ENCODE results near the gene MED9.

The MED9 gene

GRCh38 chr17:17505151-17505550 lies 28.4 kb downstream of the MED9 start:
- DNase-seq (ENCODE audit: low spot score), result no peak

- no peak for DNase-seq (ENCODE audit: low spot score)
Observed at GRCh38 chr17:17505610-17506171, 28.9 kb downstream of the MED9 start.

- DNase-seq (ENCODE audit: low spot score), result no peak
Observed at GRCh38 chr17:17506181-17506741, 29.5 kb downstream of the MED9 start.

DNA sequence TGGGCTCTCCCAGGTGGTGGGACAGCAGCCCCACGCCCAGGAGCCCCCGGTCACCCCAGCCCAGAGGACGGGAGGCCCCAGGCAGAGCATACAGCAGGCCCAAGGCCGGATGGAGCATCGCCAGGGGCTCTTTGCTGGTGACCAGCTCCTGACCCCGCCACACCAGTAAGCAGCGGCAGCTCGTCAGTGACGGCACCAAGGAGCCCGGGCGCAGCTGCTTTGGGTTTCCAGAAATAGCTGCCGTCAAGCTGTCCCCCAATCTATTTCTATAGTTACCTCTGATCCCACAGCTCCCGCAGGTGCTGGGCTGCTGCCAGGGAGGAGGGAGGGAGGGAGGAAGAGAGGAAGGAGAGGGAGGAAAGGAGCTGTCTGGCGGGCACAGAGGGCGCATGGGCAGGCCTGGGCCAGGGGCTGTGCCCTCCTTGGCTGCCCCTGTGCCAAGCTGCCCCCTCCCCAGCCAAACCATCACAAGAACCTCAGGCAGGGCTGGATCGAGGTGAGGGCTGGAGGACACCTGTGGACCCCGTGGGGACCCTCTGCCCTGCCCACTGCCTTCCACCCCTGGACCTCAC lies 30.2 kb downstream of the MED9 start:
- DNase-seq (ENCODE audit: low spot score), result no peak

- DNase-seq (ENCODE audit: low spot score), result no peak
Observed at GRCh38 chr17:17507465-17508011, 30.7 kb downstream of the MED9 start.

DNA sequence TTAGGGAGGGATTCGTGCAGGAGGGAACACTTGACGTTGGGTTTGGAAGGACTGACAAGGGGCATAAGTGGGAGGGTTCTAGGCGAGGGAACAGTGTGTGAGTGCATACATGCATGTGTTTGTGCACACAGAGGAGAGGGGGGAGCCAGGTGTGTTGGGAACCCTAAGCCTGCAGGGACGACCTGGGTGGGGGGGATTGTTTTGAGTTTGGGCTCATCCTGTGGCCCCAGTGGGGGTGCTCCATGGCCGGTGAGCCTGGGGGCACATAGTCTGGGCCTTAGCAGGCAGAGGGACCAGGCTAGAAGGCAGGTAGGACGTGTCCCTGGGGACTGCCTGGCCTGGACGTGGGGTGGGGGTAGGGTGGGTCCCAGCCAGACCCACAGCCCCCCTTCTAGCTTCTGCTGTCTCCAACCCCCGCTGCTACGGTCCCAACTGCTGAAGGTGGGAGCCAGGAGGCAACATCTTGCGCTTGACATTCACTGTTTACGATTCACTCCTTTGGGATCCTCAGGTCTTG lies 31.3 kb downstream of the MED9 start:
- no peak for DNase-seq (ENCODE audit: low spot score)

DNA sequence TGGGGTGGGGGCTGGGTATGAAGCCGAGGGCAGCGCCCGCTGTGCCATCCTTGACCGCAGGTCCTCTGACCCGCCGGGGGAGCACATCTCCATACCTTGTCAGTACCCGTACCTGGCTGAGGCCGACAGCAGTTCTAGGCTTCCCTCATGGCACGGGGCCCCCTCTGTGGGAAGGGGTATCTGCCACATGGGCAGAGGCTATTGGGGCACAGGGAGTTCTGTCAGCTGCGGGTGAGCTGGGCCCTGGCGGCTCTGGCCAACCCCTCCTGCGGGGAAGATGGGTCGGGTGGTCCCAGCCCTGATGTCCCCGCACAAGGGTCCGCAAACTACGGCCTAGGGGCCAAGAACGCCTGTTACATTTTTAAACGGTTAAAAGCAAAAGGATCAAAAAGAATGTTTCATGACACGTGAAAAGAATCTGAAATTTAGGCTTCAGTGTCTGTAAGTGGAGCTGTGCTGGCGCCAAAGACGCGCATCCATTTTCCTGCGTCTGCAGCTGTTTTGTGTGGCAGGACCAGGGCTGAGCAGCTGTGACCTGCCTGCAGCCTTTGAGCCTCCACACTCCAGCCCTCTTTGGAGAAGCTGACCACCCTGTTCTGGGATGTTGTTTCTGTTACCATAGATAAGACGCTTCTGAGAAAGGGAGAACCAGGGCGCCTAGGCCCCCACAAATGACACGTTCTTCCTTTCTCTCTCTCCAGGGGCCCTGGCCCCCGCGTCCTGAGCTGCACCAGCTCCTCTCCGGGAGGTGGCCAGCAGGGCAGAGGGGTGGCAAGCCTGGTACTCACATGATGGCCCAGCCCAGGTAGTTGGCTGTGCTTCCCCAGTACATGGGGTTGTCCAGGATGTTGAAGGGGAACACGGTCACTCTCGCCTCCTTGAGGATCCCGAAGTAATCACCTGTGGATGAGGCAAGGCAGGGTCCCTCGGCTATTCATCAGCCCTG lies 32.1 kb downstream of the MED9 start:
- DNase-seq (ENCODE audit: low spot score), result no peak

DNA sequence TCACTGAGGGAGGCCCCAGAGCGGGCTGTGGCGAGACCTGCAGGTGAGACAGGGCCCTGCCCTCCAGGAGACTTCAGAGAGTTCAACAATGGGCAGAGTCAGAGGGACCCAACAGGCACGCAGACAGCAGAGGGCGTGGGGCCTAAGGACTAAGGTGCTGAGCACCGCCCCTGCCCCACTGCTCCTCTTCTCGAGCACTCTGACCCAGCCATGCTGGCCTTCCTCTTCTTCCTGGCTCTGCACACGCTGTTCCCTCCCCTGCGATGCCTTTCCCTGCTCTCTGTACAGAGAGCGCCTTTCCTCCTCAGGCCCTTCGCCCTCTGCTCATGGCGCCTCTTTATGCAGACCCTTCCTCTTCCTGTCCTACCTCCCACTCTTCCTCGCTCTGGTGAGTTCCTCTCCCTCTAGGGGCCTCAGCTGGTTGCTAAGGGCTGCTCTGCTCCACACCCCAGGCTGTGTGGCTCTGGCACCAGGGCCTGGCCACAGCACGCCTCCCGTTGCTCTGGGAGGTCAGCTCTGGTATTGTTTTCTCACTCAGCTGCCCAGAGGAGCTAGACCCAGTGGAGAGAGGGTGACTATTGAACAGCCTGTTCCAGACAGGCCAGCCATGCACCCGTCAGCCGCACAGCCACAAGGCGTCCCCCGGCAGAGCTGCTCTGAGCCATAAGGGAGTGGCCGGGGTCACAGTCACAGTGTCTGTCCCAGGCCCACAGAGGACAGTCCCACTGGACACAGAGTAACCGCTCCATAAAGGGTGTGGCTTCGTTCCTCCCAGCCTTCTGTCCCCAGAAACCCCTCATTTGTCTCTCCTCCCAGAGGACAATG lies 33.0 kb downstream of the MED9 start:
- DNase-seq (ENCODE audit: low spot score), result no peak

DNA sequence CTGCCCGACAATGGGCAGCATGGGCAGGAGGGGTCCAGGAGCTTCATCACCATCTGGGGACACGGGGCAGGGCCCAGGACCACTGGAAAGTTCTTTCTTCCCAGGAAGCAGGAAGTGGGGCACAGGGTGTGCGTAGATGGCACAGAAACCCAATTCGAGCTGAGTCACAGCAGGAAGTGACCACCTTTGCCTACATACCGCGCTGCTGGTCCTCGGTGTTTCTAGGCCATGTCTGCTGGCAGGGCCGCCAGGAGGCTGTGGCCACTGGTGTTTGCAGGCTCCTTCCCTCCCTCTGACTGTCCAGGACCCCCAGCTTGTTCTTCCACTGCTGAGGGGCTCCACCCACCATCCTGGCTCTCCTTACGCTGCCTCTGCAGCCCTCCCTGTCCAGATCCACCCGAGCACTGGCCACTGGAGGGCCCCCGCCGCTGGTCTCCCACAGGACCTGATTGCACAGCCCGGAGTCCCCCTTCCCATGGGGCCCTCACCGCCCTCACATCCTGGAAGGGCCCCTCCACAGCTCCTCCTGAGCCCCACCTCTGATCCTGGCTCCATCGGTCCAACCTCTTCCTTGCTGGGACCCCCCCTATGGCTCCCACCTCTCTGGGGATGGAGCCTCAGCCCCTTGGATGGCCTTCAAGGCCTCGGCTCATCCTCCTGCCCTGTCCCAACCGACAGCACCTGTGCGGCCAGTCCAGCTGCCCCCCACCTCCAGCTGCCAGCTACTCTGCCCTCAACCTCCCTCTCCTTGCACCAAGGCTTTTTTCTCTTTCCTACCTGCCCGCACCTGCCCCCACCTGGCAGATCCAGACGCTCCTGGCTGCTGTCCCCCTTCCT lies 33.9 kb downstream of the MED9 start:
- DNase-seq (ENCODE audit: low spot score), result no peak

GRCh38 chr17:17511293-17511741 lies 34.5 kb downstream of the MED9 start:
- no peak for DNase-seq (ENCODE audit: low spot score)

DNA sequence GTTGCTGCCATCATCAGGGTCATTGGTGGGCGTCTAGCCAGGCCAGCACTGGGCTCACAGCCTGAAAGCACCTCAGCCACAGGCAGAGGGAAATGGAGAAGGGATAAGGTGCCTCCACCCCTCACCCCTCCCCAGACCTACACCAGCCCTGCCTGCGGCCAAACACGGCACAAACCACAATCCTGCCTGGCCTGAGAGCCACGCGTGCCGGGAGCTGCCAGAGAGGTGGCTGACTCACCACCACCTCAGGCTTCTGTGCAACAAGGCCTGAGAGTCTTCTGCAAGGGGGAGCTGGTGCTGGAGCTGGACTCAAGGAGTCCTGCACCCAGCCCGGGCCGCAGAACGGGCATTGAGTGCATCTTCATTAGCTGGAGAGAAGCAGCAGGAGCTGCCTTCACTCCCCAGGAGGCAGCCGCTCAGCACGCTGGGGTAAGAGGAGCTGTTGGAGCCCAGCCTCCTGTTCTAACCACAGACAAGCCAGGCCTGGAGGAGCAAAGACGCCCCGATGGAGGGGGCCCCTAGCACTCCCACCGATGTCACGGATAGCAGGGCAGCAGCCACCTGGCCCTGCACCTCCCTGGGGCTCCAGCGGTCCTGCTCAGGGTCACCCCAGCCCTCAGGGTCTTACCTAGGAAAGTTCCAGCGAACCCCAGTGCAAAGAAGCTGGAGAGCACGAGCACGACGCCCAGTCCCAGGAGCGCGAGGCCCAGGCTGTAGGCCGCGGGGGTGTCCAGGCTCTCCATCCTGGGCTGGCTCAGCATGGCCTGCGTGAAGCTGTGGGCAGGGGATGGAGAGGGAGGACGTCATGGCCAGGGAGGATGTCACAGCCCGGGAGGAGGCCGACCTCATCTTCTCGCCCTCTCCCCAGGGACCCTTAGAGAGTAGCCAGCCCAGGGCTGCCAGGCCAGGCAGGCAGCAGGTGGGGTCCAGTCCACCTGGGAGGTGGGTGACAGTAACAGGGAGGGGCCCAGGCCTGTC lies 35.4 kb downstream of the MED9 start:
- no peak for DNase-seq (ENCODE audit: low spot score)

GRCh38 chr17:17512866-17513265 lies 36.1 kb downstream of the MED9 start:
- DNase-seq (ENCODE audit: low spot score), result no peak

GRCh38 chr17:17513626-17514025 lies 36.8 kb downstream of the MED9 start:
- DNase-seq (ENCODE audit: low spot score), result no peak

DNA sequence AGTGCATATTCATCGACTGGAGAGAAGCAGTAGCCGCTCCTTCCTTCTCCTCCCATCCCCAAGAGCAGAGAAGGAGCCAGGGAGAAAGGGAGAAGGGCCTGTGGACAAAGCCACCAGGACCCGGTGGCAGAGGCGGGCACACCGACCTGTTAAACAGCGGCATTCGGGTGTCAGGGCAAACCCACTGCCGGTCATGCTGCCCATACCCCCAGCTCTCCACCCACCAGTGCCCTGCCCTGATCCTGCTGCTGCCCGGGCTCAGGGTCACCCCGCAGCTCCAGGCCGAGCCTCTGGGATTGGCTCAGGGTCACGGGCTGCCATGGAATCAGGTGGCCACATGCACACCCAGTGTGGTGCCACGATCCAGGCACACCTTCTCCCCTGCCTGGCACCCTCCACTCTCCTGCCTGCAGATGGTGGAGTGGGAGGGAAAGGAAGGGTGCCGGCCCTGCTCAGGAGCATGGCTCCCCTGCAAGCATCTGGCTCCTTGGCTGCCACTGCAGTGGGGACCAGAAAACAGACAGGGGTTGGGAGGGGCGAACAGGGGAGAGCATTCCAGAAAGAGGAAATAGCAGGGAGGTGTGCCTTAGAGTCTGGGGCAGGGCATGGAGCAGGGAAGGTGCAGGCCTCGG lies 37.7 kb downstream of the MED9 start:
- no peak for DNase-seq (ENCODE audit: low spot score)

DNA sequence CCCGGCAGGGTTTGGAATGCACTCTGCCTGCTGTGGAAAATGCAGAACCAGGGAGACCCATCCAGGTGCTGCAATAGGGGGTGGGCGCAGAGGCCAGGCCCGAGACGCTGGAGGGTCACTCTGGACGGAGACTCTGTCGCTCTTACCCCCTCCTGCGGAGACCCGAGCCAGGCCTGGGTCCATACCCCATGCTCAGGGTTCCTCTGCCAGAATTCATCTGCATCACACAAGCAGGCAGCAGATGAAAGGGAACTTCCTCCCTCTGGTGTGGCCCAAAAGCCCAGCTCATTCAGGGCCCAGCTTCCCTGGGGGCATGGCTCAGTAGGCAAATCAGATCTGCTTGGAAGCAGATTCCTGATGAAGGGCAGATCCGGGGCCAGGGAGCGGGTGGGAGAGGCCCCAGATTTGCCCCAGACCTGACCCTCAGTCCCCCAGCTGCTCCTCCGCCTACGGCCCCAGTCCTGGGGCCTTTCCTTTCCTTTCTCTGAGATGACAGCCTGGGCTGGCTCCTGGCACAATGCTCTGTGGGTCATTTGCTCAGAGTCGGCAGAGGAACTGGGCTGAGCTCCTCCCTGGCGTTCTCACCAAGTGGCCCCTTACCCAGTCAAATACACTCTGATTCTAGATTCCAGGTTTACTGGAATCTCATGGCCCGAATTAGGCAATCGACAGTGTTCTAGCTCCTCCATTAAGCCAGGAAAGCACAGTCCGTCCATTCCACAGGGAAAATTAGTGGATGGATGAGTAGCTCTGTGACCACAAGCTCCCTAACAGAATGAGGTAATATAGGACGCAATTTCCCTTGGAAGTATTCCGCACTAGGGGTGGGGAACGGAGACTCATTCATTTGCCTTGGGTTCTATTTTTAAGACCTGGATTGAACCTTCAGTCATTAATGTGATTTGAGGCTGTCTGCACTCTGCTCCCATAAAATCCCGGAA lies 38.5 kb downstream of the MED9 start:
- no peak for DNase-seq (ENCODE audit: low spot score)

DNA sequence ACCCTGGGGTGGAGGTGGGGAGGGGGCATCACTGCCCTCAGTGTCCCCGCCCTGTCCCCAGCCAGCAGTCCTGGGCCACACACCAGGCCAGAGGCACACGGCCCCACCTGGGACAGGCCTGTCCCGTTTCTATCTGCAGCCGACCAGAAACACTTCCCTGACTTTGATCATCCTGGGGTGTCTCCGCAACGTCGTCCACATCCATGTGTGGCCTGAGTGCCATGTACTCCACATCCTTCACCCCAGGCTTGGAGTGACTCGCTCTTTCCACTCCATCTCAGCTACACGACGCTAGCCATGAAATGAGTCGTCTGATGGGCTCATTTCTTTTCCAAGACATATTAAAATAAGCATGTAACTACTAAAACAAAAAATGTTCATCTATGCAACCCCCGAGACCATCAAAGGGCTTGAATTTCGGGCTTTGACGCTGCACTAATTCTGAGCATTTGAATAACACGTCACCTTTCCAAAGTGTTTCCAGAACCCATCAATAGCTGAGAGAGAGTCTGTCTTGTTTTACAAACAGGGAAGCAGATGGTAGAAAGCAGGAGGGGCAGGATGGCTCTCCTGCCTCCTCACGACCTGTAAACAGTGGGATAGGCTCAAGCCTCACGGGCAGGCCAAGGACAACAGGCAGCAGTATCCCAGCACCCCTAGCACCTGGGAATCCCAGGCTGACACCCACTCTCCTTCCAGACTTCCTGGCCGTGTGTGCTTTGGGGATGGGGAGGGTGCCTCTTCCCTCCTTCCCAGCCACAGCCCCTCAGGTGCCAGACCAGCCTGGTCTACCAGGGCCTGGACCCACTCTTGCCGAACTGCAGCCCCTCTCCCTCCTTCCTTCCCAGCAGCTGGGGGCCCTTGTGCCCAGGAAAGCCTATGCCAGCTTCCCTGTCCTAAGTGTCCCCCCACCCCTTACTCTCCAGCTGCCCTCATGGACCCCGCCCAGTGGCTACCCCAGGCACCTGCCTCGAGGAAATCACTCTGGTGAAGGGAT lies 39.4 kb downstream of the MED9 start:
- DNase-seq (ENCODE audit: low spot score), result no peak

Data from NAMALWA (cell line).